COLO668 (cell line): ENCODE data around the gene TNRC6A.

Source experiments
- DNase-seq: peaks from one replicate; lab custom pipeline; 2025; ENCODE audit not compliant: unreplicated experiment; lab: John Stamatoyannopoulos, UW

Gene TNRC6A

GRCh38 chr16:24863582-24864437, 134.4 kb downstream of the TNRC6A start:
- no peak for DNase-seq

- DNase-seq: no peak
Measured at GRCh38 chr16:24869033-24869432, 139.6 kb downstream of the TNRC6A start.

GRCh38 chr16:24871891-24872290, 142.4 kb downstream of the TNRC6A start:
- DNase-seq: no peak

- DNase-seq: no peak
Measured at GRCh38 chr16:24873028-24873427, 143.6 kb downstream of the TNRC6A start.

GRCh38 chr16:24875466-24875865, 146.0 kb downstream of the TNRC6A start:
- no peak for DNase-seq
